ENCODE data around the gene APLP2.
"Not testable (repeated sequence)": the region's sequence is repeated elsewhere in the genome, so short reads cannot be mapped to it uniquely, and the experiment has no call there.

- not testable (repeated sequence) for TF ChIP-seq CTCF (conservative IDR thresholded peaks at IDR 0.05); ZFX (IDR thresholded peaks at IDR 0.05)
These were observed 123.9 kb downstream of the APLP2 start for GRCh38 chr11:130193551-130193950.

All from C4-2B (cell line).